Measurements from ENCODE around the gene AHDC1.
A peak's percentile ranks its signal among the peaks of the same experiment; 100 is the strongest.
"Not testable (repeated sequence)": the region's sequence is repeated elsewhere in the genome, so short reads cannot be mapped to it uniquely, and the experiment has no call there.

Gene AHDC1

DNA sequence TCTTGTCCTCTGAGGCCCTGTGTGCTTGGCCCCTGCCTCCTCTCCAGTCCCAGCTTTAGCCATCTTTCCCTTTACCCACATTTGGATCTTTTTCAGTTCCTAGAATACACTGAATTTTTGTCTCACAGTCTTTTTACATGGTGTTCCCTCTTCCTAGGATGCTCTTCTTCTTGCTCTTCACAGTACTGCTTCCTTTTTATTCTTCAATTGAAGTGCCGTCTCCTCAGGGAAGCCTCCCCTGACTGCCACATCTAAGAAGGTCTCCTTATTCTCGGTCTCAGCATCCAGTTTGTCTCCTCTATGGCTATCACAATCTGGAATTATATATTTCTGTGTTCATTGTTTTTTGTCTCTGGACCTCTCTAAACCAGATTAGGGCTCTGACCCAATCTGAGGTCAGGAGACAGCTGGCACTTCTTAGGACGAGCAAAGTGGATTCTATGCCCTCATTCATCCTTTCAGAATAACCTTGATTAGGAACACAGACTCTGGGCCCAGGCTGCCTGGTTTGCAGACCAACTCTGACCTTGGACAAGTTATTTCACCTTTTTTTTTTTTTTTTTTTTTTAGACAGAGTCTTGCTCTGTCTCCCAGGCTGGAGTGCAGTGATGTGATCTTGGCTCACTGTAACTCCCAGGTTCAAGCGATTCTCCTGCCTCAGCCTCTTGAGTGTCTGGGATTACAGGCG is 34.2 kb upstream of the AHDC1 start:
- no peak for ATAC-seq
- no peak overlapping the region for H3K4me3 Mint-ChIP-seq
- no peaks in the 10 kb centered on the region for H3K27me3 Mint-ChIP-seq
- no peak overlapping the region for H3K27ac Mint-ChIP-seq
- no peak for DNase-seq
- no peaks in the 10 kb centered on the region for H3K9me3 Mint-ChIP-seq
- H3K4me1 Mint-ChIP-seq = peaks cover 44% of the 10 kb centered on the region

- H3K4me3 Mint-ChIP-seq = peak overlapping the region in 1 of 2 donors; percentile 9
These were observed 31.6 kb upstream of the AHDC1 start for GRCh38 chr1:27635396-27636142.

GRCh38 chr1:27634985-27635367 is 31.0 kb upstream of the AHDC1 start, which contains the start of gene FGR:
TSS of gene FGR (minus strand) at chr1:27635185. CDS start at chr1:27623916, 11,269 bp downstream.
- peaks cover 72% of the 10 kb centered on the region for H3K4me1 Mint-ChIP-seq
- peak within 1 kb of the TSS; percentile 66 to 69 for H3K4me3 Mint-ChIP-seq
- H3K27ac Mint-ChIP-seq = no peak within 1 kb of the TSS
- ATAC-seq (no peak), DNase-seq (no peak)
- no peaks in the 10 kb centered on the region for H3K9me3 Mint-ChIP-seq
- no peaks in the 10 kb centered on the region for H3K27me3 Mint-ChIP-seq

More at GRCh38 chr1:27635396-27636142, 31.6 kb upstream of the AHDC1 start:
- no peak for ATAC-seq
- Mint-ChIP-seq H3K4me1 (peaks cover 70% of the 10 kb centered on the region), H3K9me3 (no peaks in the 10 kb centered on the region), H3K27me3 (no peaks in the 10 kb centered on the region), H3K27ac (no peak overlapping the region)
- no peak for DNase-seq

- H3K4me1 Mint-ChIP-seq = peaks cover 74% of the 10 kb centered on the region
These were observed 30.4 kb upstream of the AHDC1 start for GRCh38 chr1:27634177-27634984.

GRCh38 chr1:27633640-27634176 is 29.8 kb upstream of the AHDC1 start:
- no peak for ATAC-seq
- Mint-ChIP-seq H3K4me1 (peaks cover 80% of the 10 kb centered on the region), H3K9me3 (no peaks in the 10 kb centered on the region), H3K27me3 (no peaks in the 10 kb centered on the region), H3K4me3 (peak overlapping the region; percentile 61 to 78), H3K27ac (peak overlapping the region in 1 of 2 donors; percentile 74)
- DNase-seq = no peak

More at GRCh38 chr1:27634177-27634984, 30.4 kb upstream of the AHDC1 start:
- peak; percentile 25 to 53 for DNase-seq
- H3K4me3 Mint-ChIP-seq = peak overlapping the region; percentile 66 to 69
- no peak for ATAC-seq
- no peaks in the 10 kb centered on the region for H3K27me3 Mint-ChIP-seq
- no peaks in the 10 kb centered on the region for H3K9me3 Mint-ChIP-seq
- no peak overlapping the region for H3K27ac Mint-ChIP-seq

DNA sequence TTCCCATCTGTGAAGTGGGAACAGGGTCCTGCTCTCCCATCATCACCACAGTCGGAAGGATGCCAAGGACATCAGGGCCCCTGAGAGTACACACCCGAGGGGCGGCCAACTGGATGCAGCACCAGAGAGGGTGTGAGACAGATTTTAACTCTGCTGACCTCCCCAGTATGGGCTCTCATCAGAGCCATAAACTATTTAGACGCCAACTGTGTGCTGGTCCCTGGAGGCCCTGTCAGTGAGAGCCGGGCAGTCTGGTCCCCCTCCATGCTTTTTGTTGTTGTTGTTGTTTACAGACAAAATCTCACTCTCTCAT is 29.3 kb upstream of the AHDC1 start:
- Mint-ChIP-seq H3K9me3 (no peaks in the 10 kb centered on the region), H3K27ac (peak overlapping the region in 1 of 2 donors; percentile 74), H3K27me3 (no peaks in the 10 kb centered on the region), H3K4me1 (peaks cover 82% of the 10 kb centered on the region), H3K4me3 (peak overlapping the region; percentile 61 to 78)
- ATAC-seq (no peak), DNase-seq (no peak)

- Mint-ChIP-seq H3K4me3 (peak overlapping the region; percentile 61 to 78), H3K27me3 (no peaks in the 10 kb centered on the region), H3K27ac (peak overlapping the region; percentile 63 to 64), H3K4me1 (peaks cover 77% of the 10 kb centered on the region), H3K9me3 (no peaks in the 10 kb centered on the region)
- peak; percentile 82 for ATAC-seq
- DNase-seq = peak; percentile 61 to 84
These were observed 28.7 kb upstream of the AHDC1 start for GRCh38 chr1:27632387-27633297.

- Mint-ChIP-seq H3K4me1 (peaks cover 69% of the 10 kb centered on the region), H3K4me3 (peak overlapping the region in 1 of 2 donors; percentile 30), H3K9me3 (no peaks in the 10 kb centered on the region), H3K27ac (peak overlapping the region in 1 of 2 donors; percentile 10), H3K27me3 (no peaks in the 10 kb centered on the region)
- DNase-seq (no peak), ATAC-seq (no peak)
These were observed 27.0 kb upstream of the AHDC1 start for GRCh38 chr1:27630859-27631491.

DNA sequence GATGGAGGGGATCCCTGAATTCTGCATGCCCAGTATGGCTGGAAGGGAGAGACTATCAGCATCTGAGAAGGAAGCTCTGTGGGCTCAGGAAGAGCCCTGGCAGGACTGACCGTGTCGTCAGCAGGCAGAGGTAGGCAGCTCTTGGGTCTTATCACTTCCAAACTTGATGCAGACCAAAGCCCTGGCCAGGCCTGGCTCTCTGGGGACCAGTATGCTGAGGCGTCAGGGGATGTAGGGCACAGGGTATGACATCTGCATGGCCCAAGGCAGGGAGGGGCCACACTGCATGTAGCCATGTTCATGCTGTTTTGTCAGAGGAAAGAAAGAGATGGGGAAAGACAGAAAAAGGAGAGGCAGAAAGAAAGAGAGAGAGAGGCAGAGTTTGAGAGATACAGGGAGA is 24.8 kb upstream of the AHDC1 start:
- ATAC-seq (no peak), DNase-seq (no peak)
- Mint-ChIP-seq H3K27ac (peak overlapping the region in 1 of 2 donors; percentile 41), H3K4me3 (no peak overlapping the region), H3K9me3 (no peaks in the 10 kb centered on the region), H3K4me1 (peaks cover 54% of the 10 kb centered on the region), H3K27me3 (no peaks in the 10 kb centered on the region)

DNA sequence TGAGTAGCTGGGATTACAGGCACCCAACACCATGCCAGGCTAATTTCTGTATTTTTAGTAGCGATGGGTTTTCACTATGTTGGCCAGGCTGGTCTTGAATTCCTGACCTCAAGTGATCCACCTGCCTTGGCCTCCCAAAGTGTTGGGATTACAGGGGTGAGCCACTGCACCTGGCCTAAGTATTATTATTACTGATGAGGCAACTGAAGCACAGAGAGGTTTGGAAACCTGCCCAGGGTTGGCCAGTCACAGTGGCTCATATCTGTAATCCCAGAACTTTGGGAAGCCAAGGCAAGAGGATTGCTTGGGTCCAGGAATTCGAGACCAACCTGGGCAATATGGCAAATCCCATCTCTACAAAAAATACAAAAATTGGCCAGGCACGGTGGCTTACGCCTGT is 23.8 kb upstream of the AHDC1 start:
- not testable (repeated sequence) for H3K4me3 Mint-ChIP-seq, DNase-seq

DNA sequence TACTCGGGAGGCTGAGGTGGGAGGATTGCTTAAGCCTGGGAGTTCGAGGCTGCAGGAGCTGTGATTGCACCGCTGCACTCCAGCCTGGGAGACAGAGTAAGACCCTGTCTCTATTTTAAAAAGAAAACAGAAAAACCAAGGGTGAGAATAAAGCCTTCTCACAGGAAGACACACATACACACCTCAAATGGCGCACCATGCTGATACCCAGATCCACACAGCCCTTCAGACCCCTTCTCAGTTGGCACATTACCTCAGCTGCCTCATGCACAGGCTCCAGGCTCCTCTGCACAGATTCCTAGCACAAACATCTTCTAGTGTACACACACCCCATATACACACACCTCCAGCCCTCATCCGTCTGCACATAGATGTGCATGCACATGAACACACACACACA is 23.1 kb upstream of the AHDC1 start:
- H3K27me3 Mint-ChIP-seq = no peaks in the 10 kb centered on the region
- H3K27ac Mint-ChIP-seq = no peak overlapping the region
- H3K4me1 Mint-ChIP-seq = peaks cover 37% of the 10 kb centered on the region
- H3K9me3 Mint-ChIP-seq = no peaks in the 10 kb centered on the region
- DNase-seq (no peak), ATAC-seq (no peak)
- H3K4me3 Mint-ChIP-seq = no peak overlapping the region

More for the DNA sequence above, 23.8 kb upstream of the AHDC1 start:
- H3K27ac Mint-ChIP-seq, H3K27me3 Mint-ChIP-seq, ATAC-seq, H3K9me3 Mint-ChIP-seq: not testable (repeated sequence)
- peaks cover 44% of the 10 kb centered on the region for H3K4me1 Mint-ChIP-seq

DNA sequence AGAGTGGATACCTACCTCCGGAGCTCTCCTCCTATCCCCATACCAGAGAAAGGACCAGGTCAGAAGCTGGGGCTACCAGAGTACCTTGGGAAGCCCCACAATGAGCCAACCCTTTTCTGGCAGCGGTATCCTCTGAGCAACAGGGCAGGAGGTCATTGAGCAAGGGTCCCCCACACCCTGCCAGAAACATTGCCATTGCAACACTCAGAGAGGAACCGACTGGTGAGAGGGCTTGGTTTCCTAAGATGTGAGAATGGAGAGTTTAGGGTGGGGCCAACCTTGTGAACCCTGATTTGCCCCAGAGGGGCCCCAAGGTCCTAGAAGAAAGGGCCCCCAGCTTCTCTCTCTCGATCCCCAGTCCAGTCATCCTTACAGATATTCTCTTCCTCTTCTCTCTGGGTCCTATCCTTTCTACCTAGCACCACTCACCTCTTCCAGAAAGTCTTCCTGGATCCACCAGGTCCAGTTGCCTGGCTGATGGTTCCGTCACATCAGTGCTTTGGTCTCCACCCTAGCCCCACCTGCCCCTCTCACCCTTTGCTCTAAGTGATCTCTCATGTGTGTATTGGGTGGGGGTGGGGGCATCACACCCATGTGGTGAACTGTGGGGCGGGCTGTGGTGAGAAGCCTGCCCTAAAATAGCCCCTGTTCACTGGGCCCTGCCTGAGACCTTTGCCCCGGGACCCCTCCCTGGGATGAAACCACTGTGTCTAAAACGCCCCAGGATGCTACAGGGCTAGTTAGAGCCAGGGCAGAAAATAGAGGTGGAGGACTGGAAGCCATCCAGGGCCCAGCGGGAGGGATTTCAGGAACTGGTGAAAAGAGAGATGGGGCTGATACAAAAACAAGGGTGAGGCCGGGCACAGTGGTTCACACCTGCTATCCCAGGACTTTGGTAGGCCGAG is 22.3 kb upstream of the AHDC1 start:
- H3K9me3 Mint-ChIP-seq = no peaks in the 10 kb centered on the region
- peak overlapping the region in 1 of 2 donors; percentile 73 for H3K27ac Mint-ChIP-seq
- no peak for DNase-seq
- ATAC-seq = no peak
- peaks cover 29% of the 10 kb centered on the region for H3K4me1 Mint-ChIP-seq
- no peak overlapping the region for H3K4me3 Mint-ChIP-seq
- H3K27me3 Mint-ChIP-seq = no peaks in the 10 kb centered on the region

GRCh38 chr1:27624467-27625178 is 20.7 kb upstream of the AHDC1 start:
- Mint-ChIP-seq H3K27me3 (no peaks in the 10 kb centered on the region), H3K27ac (no peak overlapping the region), H3K9me3 (no peaks in the 10 kb centered on the region), H3K4me3 (no peak overlapping the region), H3K4me1 (peaks cover 21% of the 10 kb centered on the region)
- ATAC-seq (peak; percentile 10), DNase-seq (no peak)

Data from stimulated activated naive CD8-positive, alpha-beta T cell treated with anti-CD3 and anti-CD28 coated beads, Interleukin-15, amount 100 ng/mL, for 72 hours (primary cell).